ENCODE results near the gene TOMM20. TPM values are rescaled to one million over a fixed set of nuclear protein-coding genes. Genes with fewer than 3 reads are reported as not detected.
"Not testable (repeated sequence)": the region's sequence is repeated elsewhere in the genome, so short reads cannot be mapped to it uniquely, and the experiment has no call there.

Gene TOMM20
- total and polyA plus RNA-seq, 2 experiments from 2014 or later = 75.7 to 103 TPM

DNA sequence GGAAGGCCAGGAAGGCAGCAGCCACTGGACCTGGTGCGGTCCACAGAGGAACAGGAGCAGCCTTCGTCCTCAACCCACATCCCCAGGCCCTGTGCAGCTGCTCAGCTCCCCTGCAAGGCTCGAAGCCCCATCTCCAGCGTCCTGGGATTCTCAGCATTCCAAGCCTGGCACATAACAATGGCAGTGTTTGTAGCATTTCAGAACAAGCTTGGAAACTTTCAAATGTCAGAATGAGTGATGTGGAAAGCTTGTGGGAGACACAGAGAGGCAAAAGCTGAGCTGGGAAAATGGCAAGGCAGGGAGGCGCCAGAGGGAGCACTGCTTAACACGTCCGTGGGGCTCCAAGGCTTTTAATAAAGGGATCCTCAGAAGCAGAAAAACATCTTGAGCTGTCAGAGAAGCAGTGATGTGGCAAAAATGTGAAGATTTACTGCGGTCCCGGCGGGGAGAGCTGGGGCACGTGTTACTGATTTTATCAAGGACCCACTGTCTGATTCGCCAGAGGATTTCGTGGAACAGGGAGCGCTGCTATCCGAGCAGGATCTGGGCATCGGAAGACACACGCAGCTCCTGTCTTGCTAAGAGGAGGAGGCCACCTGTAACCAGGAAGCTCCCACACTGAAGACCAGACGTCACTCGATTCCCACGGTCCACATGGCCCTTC is 38.1 kb downstream of the TOMM20 start:
- in situ Hi-C loops (cut with MboI) = no loop called here
- H2AFZ ChIP-seq = peak overlapping the region; percentile 27
- TF ChIP-seq EZH2 (IDR thresholded peaks at IDR 0.05; ENCODE audit: insufficient read depth, poor library complexity, severe bottlenecking) = no peak
- no peak for TF ChIP-seq EZH2phosphoT487 (IDR thresholded peaks at IDR 0.05; ENCODE audit: insufficient read depth, low read depth)
- H3K27ac ChIP-seq = no peak overlapping the region
- DNase-seq = peak; percentile 24
- H3K9me3 ChIP-seq (ENCODE audit: low read depth) = no peaks in the 10 kb centered on the region
- H3K4me3 ChIP-seq = no peak overlapping the region
- no peak overlapping the region for H3K9ac ChIP-seq
- H3K36me3 ChIP-seq (ENCODE audit: low read depth) = no peaks in the 10 kb centered on the region
- no peaks in the 10 kb centered on the region for H3K79me2 ChIP-seq (ENCODE audit: insufficient read depth)
- H3K4me2 ChIP-seq (ENCODE audit: unreplicated experiment) = no peak overlapping the region
- H3K9me2 ChIP-seq (ENCODE audit: insufficient read depth) = no peaks in the 10 kb centered on the region
- no peaks in the 10 kb centered on the region for H3K27me3 ChIP-seq (replicated peaks; ENCODE audit: insufficient read depth)
- H4K20me1 ChIP-seq (ENCODE audit: insufficient read depth) = no peaks in the 10 kb centered on the region
- 33 to 34% methylated on average over 20 of the region's 20 CpGs for WGBS, 2 experiments (ENCODE audit: low coverage in 1 of 2, low lambda C conversion rate in 2 of 2, missing lambda C conversion rate in 2 of 2)
- no peaks in the 10 kb centered on the region for H3F3A ChIP-seq (ENCODE audit: insufficient read depth)
- peaks cover 8% of the 10 kb centered on the region for H3K4me1 ChIP-seq (ENCODE audit: insufficient read depth)

DNA sequence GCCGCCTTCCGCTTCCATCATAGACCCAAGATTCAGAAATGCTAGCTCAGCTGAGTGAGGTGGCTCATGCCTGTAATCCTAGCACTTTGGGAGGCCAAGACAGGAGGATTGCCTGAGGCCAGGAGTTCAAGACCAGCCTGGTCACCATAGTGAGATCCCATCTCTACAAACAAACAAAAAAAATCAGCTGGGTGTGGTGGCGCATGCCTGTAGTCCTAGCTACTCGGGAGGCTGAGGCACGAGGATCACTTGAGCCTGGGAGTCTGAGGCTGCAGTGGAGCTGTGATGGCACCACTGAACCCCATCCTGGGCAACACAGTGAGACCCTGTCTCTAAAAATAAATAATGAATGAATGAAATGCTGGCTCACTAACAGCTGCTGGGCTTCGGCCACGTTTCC is 39.7 kb downstream of the TOMM20 start:
- in situ Hi-C loops (cut with MboI) = loop anchor here (10.0 kb wide), 2 partner anchors 114 to 364 kb away; no protein-coding TSS in a partner anchor
- 92 to 95% methylated on average over 6 of the region's 7 CpGs for WGBS, 2 experiments (ENCODE audit: low coverage in 1 of 2, low lambda C conversion rate in 2 of 2, missing lambda C conversion rate in 2 of 2)
- Histone ChIP-seq H2AFZ (no peak overlapping the region), H3K79me2 (ENCODE audit: insufficient read depth) (no peaks in the 10 kb centered on the region), H3K27ac (no peak overlapping the region), H3K4me1 (ENCODE audit: insufficient read depth) (peaks cover 8% of the 10 kb centered on the region), H3K9me2 (ENCODE audit: insufficient read depth) (no peaks in the 10 kb centered on the region), H3K9me3 (ENCODE audit: low read depth) (no peaks in the 10 kb centered on the region), H3K27me3 (replicated peaks; ENCODE audit: insufficient read depth) (no peaks in the 10 kb centered on the region), H3K4me2 (ENCODE audit: unreplicated experiment) (no peak overlapping the region), H3F3A (ENCODE audit: insufficient read depth) (no peaks in the 10 kb centered on the region), H3K36me3 (ENCODE audit: low read depth) (no peaks in the 10 kb centered on the region), H4K20me1 (ENCODE audit: insufficient read depth) (no peaks in the 10 kb centered on the region), H3K4me3 (no peak overlapping the region), H3K9ac (no peak overlapping the region)
- DNase-seq = no peak
- TF ChIP-seq EZH2phosphoT487 (IDR thresholded peaks at IDR 0.05; ENCODE audit: insufficient read depth, low read depth) = no peak
- TF ChIP-seq EZH2 (IDR thresholded peaks at IDR 0.05; ENCODE audit: insufficient read depth, poor library complexity, severe bottlenecking) = no peak

- Histone ChIP-seq H3K9ac (no peak overlapping the region), H3K36me3 (ENCODE audit: low read depth) (no peaks in the 10 kb centered on the region), H2AFZ (no peak overlapping the region), H3K79me2 (ENCODE audit: insufficient read depth) (no peaks in the 10 kb centered on the region), H3K4me1 (ENCODE audit: insufficient read depth) (peaks cover 7% of the 10 kb centered on the region), H3K9me3 (ENCODE audit: low read depth) (no peaks in the 10 kb centered on the region), H3K27me3 (replicated peaks; ENCODE audit: insufficient read depth) (no peaks in the 10 kb centered on the region), H3K27ac (no peak overlapping the region), H4K20me1 (ENCODE audit: insufficient read depth) (no peaks in the 10 kb centered on the region), H3F3A (ENCODE audit: insufficient read depth) (peaks cover under 1% of the 10 kb centered on the region; the same call in 1 of the 2 replicates), H3K4me2 (ENCODE audit: unreplicated experiment) (no peak overlapping the region), H3K4me3 (no peak overlapping the region), H3K9me2 (ENCODE audit: insufficient read depth) (no peaks in the 10 kb centered on the region)
- WGBS, 2 experiments (ENCODE audit: low coverage in 1 of 2, low lambda C conversion rate in 2 of 2, missing lambda C conversion rate in 2 of 2) = 88 to 93% methylated on average over 6 of the region's 6 CpGs
- TF ChIP-seq EZH2 (IDR thresholded peaks at IDR 0.05; ENCODE audit: insufficient read depth, poor library complexity, severe bottlenecking) = no peak
- no peak for TF ChIP-seq EZH2phosphoT487 (IDR thresholded peaks at IDR 0.05; ENCODE audit: insufficient read depth, low read depth)
- in situ Hi-C loops (cut with MboI) = loop anchor here (10.0 kb wide), 2 partner anchors 114 to 364 kb away; no protein-coding TSS in a partner anchor
- no peak for DNase-seq
These were observed 40.2 kb downstream of the TOMM20 start for GRCh38 chr1:235088430-235088829.

- Histone ChIP-seq H3K9me2 (ENCODE audit: insufficient read depth) (no peaks in the 10 kb centered on the region), H4K20me1 (ENCODE audit: insufficient read depth) (no peaks in the 10 kb centered on the region), H3K27me3 (replicated peaks; ENCODE audit: insufficient read depth) (no peaks in the 10 kb centered on the region), H3K9me3 (ENCODE audit: low read depth) (no peaks in the 10 kb centered on the region), H3K9ac (no peak overlapping the region), H3K4me1 (ENCODE audit: insufficient read depth) (peaks cover 7% of the 10 kb centered on the region), H3K79me2 (ENCODE audit: insufficient read depth) (no peaks in the 10 kb centered on the region), H3F3A (ENCODE audit: insufficient read depth) (peaks cover 6% of the 10 kb centered on the region), H3K27ac (no peak overlapping the region), H3K4me2 (ENCODE audit: unreplicated experiment) (no peak overlapping the region), H3K4me3 (no peak overlapping the region), H2AFZ (no peak overlapping the region), H3K36me3 (ENCODE audit: low read depth) (no peaks in the 10 kb centered on the region)
- in situ Hi-C loops (cut with MboI) = loop anchor here (10.0 kb wide), 2 partner anchors 113 to 363 kb away; no protein-coding TSS in a partner anchor
- TF ChIP-seq EZH2phosphoT487 (IDR thresholded peaks at IDR 0.05; ENCODE audit: insufficient read depth, low read depth) (no peak), EZH2 (IDR thresholded peaks at IDR 0.05; ENCODE audit: insufficient read depth, poor library complexity, severe bottlenecking) (no peak)
- no peak for DNase-seq
- WGBS, 2 experiments (ENCODE audit: low coverage in 1 of 2, low lambda C conversion rate in 2 of 2, missing lambda C conversion rate in 2 of 2) = 80 to 82% methylated on average over 6 of the region's 6 CpGs
These were observed 40.7 kb downstream of the TOMM20 start for GRCh38 chr1:235087906-235088305.

GRCh38 chr1:235085411-235086117 is 43.1 kb downstream of the TOMM20 start:
- not testable (repeated sequence) for H3K4me2 ChIP-seq (ENCODE audit: unreplicated experiment); H4K20me1 ChIP-seq (ENCODE audit: insufficient read depth); H3K9me2 ChIP-seq (ENCODE audit: insufficient read depth); H3K36me3 ChIP-seq (ENCODE audit: low read depth); H3K27ac ChIP-seq; H3K27me3 ChIP-seq (replicated peaks; ENCODE audit: insufficient read depth); H2AFZ ChIP-seq; H3K79me2 ChIP-seq (ENCODE audit: insufficient read depth); DNase-seq; H3K4me3 ChIP-seq; H3K9me3 ChIP-seq (ENCODE audit: low read depth); H3K9ac ChIP-seq
- in situ Hi-C loops (cut with MboI) = loop anchor here (10.0 kb wide), 2 partner anchors 111 to 361 kb away; no protein-coding TSS in a partner anchor
- WGBS, 2 experiments (ENCODE audit: low coverage in 1 of 2, low lambda C conversion rate in 2 of 2, missing lambda C conversion rate in 2 of 2) = 94% methylated on average over 12 of the region's 12 CpGs
- Histone ChIP-seq H3K4me1 (ENCODE audit: insufficient read depth) (peaks cover 13% of the 10 kb centered on the region), H3F3A (ENCODE audit: insufficient read depth) (peaks cover 11% of the 10 kb centered on the region)

DNA sequence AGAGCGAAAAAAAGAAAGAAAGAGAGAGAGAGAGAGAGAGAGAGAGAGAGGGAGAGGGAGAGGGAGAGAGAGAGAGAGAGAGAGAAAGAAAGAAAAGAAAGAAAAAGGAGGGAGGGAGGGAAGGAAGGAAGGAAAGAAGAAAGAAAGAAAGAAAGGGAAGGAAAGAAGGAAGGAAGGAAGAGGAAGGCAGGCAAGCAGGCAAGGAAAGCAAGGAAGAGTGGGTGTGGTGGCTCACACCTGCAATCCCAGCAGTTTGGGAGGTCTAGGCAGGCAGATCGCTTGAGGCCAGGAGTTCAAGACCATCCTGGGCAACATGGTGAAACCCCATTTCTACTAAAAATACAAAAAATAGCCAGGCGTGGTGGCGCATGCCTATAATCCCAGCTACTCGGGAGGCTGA is 47.8 kb downstream of the TOMM20 start:
- 96 to 100% methylated on average over 5 of the region's 5 CpGs for WGBS, 2 experiments (ENCODE audit: low coverage in 1 of 2, low lambda C conversion rate in 2 of 2, missing lambda C conversion rate in 2 of 2)
- in situ Hi-C loops (cut with MboI) = loop anchor here (5.0 to 10.0 kb wide), 4 partner anchors 106 to 583 kb away; no protein-coding TSS in a partner anchor

More for the DNA sequence above, 47.8 kb downstream of the TOMM20 start:
- not testable (repeated sequence) for H2AFZ ChIP-seq; DNase-seq; H3K9me3 ChIP-seq (ENCODE audit: low read depth); H3K27ac ChIP-seq; H3K9me2 ChIP-seq (ENCODE audit: insufficient read depth); H3K4me3 ChIP-seq; H3K27me3 ChIP-seq (replicated peaks; ENCODE audit: insufficient read depth); H3K36me3 ChIP-seq (ENCODE audit: low read depth); H4K20me1 ChIP-seq (ENCODE audit: insufficient read depth); H3K9ac ChIP-seq; H3K4me2 ChIP-seq (ENCODE audit: unreplicated experiment); H3K79me2 ChIP-seq (ENCODE audit: insufficient read depth)
- Histone ChIP-seq H3F3A (ENCODE audit: insufficient read depth) (peaks cover 42% of the 10 kb centered on the region), H3K4me1 (ENCODE audit: insufficient read depth) (peaks cover 35% of the 10 kb centered on the region)
